A673 (cell line): ENCODE results near the gene KLHDC2. TPM values are rescaled to one million over a fixed set of nuclear protein-coding genes. Genes with fewer than 3 reads are reported as not detected.

Experiments
- BruUV-seq: library from RNA; stranded (reverse); fragments of 400-500 nt; replicated peaks from 2 replicates; lab custom pipeline; 2021; lab: Mats Ljungman, UMichigan
- CTCF ChIA-PET: fragments of 300-600 bp; sonication (Branson Sonifier 250); formaldehyde crosslinking; loops from one replicate; lab custom pipeline; 2022; ENCODE audit warnings: antibody characterized with exemption; lab: Charles Lee
- POLR2A ChIA-PET: fragments of 300-600 bp; sonication (Branson Sonifier 250); formaldehyde crosslinking; loops from one replicate; lab custom pipeline; 2022; ENCODE audit warnings: antibody characterized with exemption; ENCODE audit not compliant: low non-redundant PET; lab: Charles Lee
- DNase-seq: peaks from one replicate; pipeline ENCODE4 v3.0.0-alpha.2; 2015; ENCODE audit warnings: low spot score
- H3K27ac ChIP-seq: fragments of 200-600 bp; sonication (generic); 2 replicates; pipeline ENCODE4 v1.5.1; 2016; ENCODE audit warnings: mixed run types, low read depth, mild to moderate bottlenecking, mixed read lengths, antibody characterized with exemption, low read length; ENCODE audit not compliant: poor library complexity, severe bottlenecking
- H3K27me3 ChIP-seq: fragments of 200-600 bp; sonication (generic); replicated peaks from 2 replicates; pipeline ENCODE4 v1.6.1; 2017; ENCODE audit warnings: mixed run types, low read depth, mild to moderate bottlenecking, mixed read lengths, antibody characterized with exemption, low read length; ENCODE audit not compliant: insufficient read depth, poor library complexity
- H3K36me3 ChIP-seq: fragments of 200-600 bp; sonication (generic); 2 replicates; pipeline ENCODE4 v1.6.1; 2016; ENCODE audit warnings: mixed run types, mild to moderate bottlenecking, mixed read lengths, antibody characterized with exemption, low read length; ENCODE audit not compliant: insufficient read depth, poor library complexity, severe bottlenecking
- H3K4me1 ChIP-seq: fragments of 200-600 bp; sonication (generic); 2 replicates; pipeline ENCODE4 v1.6.1; 2017; ENCODE audit warnings: mixed run types, mild to moderate bottlenecking, mixed read lengths, antibody characterized with exemption, low read length; ENCODE audit not compliant: insufficient read depth, poor library complexity, severe bottlenecking
- H3K4me3 ChIP-seq: fragments of 200-600 bp; sonication (generic); 2 replicates; pipeline ENCODE4 v1.5.1; 2016; ENCODE audit warnings: low read depth, mixed run types, mild to moderate bottlenecking, mixed read lengths, low read length; ENCODE audit not compliant: poor library complexity, severe bottlenecking
- H3K9me3 ChIP-seq: fragments of 200-600 bp; sonication (generic); 2 replicates; pipeline ENCODE4 v1.6.1; 2016; ENCODE audit warnings: mixed run types, low read depth, mild to moderate bottlenecking, mixed read lengths, antibody characterized with exemption, low read length; ENCODE audit not compliant: poor library complexity, severe bottlenecking
- CTCF ChIP-seq: fragments of 300-800, 200-600 bp; sonication (generic); conservative IDR thresholded peaks from 2 replicates; pipeline ENCODE4 v1.5.1; 2017; ENCODE audit warnings: low read depth, mild to moderate bottlenecking, antibody characterized with exemption, low read length, moderate library complexity, mixed read lengths
- EZH2 ChIP-seq: fragments of 200-600 bp; sonication (generic); IDR thresholded peaks from 2 replicates; pipeline ENCODE4 v1.6.1; 2017; ENCODE audit warnings: borderline replicate concordance, low read depth, mild to moderate bottlenecking, mixed read lengths, antibody characterized with exemption, low read length; ENCODE audit not compliant: poor library complexity, severe bottlenecking
- intact Hi-C: fragments of 100-400 bp; cut with micrococcal nuclease; formaldehyde crosslinking; loops from one replicate; pipeline ENCODE4 v1.10.0; 2022; ENCODE audit not compliant: unreplicated experiment
- total RNA-seq: library from RNA; stranded (reverse); gene quantifications from 2 replicates; pipeline ENCODE4 v1.2.3, GENCODE V29; 2021

Gene KLHDC2
- total RNA-seq, 1 experiment from 2014 or later = 34.0 TPM

- H3K4me1 ChIP-seq = no peaks in the 10 kb centered on the region
- ChIA-PET CTCF (no interaction called here), POLR2A (interaction anchor here (0.6 kb wide), 1 partner anchor 20 kb away, joined by 5 read pairs; no protein-coding TSS in a partner anchor)
- peaks cover 91% of the 10 kb centered on the region for H3K36me3 ChIP-seq
- BruUV-seq = no TSS peak
- no peak for DNase-seq
- intact Hi-C loops = no loop called here
- no peak overlapping the region for H3K4me3 ChIP-seq
- no peaks in the 10 kb centered on the region for H3K9me3 ChIP-seq
- no peaks in the 10 kb centered on the region for H3K27me3 ChIP-seq
- no peak overlapping the region for H3K27ac ChIP-seq
- TF ChIP-seq EZH2 = no peak
- TF ChIP-seq CTCF = no peak
Observed at GRCh38 chr14:49783394-49784014, 15.6 kb downstream of the KLHDC2 start.

GRCh38 chr14:49786315-49786714 lies 18.4 kb downstream of the KLHDC2 start:
- CTCF ChIA-PET = no interaction called here
- Histone ChIP-seq H3K27me3 (no peaks in the 10 kb centered on the region), H3K4me3 (no peak overlapping the region), H3K9me3 (no peaks in the 10 kb centered on the region), H3K36me3 (peaks cover 77% of the 10 kb centered on the region), H3K4me1 (no peaks in the 10 kb centered on the region), H3K27ac (no peak overlapping the region)
- no peak for TF ChIP-seq CTCF
- no peak for TF ChIP-seq EZH2
- no TSS peak for BruUV-seq
- POLR2A ChIA-PET = no interaction called here
- intact Hi-C loops = no loop called here
- DNase-seq = no peak

- CTCF ChIA-PET = no interaction called here
- no peak overlapping the region for H3K4me3 ChIP-seq
- POLR2A ChIA-PET = no interaction called here
- no peak for DNase-seq
- H3K9me3 ChIP-seq = no peaks in the 10 kb centered on the region
- no peaks in the 10 kb centered on the region for H3K27me3 ChIP-seq
- H3K27ac ChIP-seq = no peak overlapping the region
- no peaks in the 10 kb centered on the region for H3K4me1 ChIP-seq
- no TSS peak for BruUV-seq
- intact Hi-C loops = no loop called here
- H3K36me3 ChIP-seq = peaks cover 59% of the 10 kb centered on the region
- TF ChIP-seq EZH2 = no peak
- TF ChIP-seq CTCF = no peak
Observed at GRCh38 chr14:49792618-49793017, 24.7 kb downstream of the KLHDC2 start.
